ENCODE data around the gene LARGE1.

LARGE1 gene

GRCh38 chr22:33811208-33811607 is 109.1 kb downstream of the LARGE1 start:
- DNase-seq (ENCODE audit: low spot score): no peak
- TF ChIP-seq CTCF (IDR thresholded peaks at IDR 0.05; ENCODE audit: borderline replicate concordance, control extremely low read depth, extremely low read depth, insufficient read depth, missing control alignments): no peak
- in situ Hi-C loops (cut with MboI; ENCODE audit: low sequenced_read_pairs, unreplicated experiment): no loop called here

GRCh38 chr22:33807470-33807869 is 112.8 kb downstream of the LARGE1 start:
- no peak for TF ChIP-seq CTCF (IDR thresholded peaks at IDR 0.05; ENCODE audit: borderline replicate concordance, control extremely low read depth, extremely low read depth, insufficient read depth, missing control alignments)
- DNase-seq (ENCODE audit: low spot score): no peak
- in situ Hi-C loops (cut with MboI; ENCODE audit: low sequenced_read_pairs, unreplicated experiment): no loop called here

GRCh38 chr22:33806191-33806590 is 114.1 kb downstream of the LARGE1 start:
- in situ Hi-C loops (cut with MboI; ENCODE audit: low sequenced_read_pairs, unreplicated experiment): no loop called here
- no peak for TF ChIP-seq CTCF (IDR thresholded peaks at IDR 0.05; ENCODE audit: borderline replicate concordance, control extremely low read depth, extremely low read depth, insufficient read depth, missing control alignments)
- peak; percentile 39 for DNase-seq (ENCODE audit: low spot score)

- DNase-seq (ENCODE audit: low spot score): no peak
- in situ Hi-C loops (cut with MboI; ENCODE audit: low sequenced_read_pairs, unreplicated experiment): no loop called here
- TF ChIP-seq CTCF (IDR thresholded peaks at IDR 0.05; ENCODE audit: borderline replicate concordance, control extremely low read depth, extremely low read depth, insufficient read depth, missing control alignments): no peak
Observed at GRCh38 chr22:33803371-33804282, 116.6 kb downstream of the LARGE1 start.

GRCh38 chr22:33798401-33798800 is 121.9 kb downstream of the LARGE1 start:
- no peak for TF ChIP-seq CTCF (IDR thresholded peaks at IDR 0.05; ENCODE audit: borderline replicate concordance, control extremely low read depth, extremely low read depth, insufficient read depth, missing control alignments)
- DNase-seq (ENCODE audit: low spot score): no peak

GRCh38 chr22:33796494-33796893 is 123.8 kb downstream of the LARGE1 start:
- TF ChIP-seq CTCF (IDR thresholded peaks at IDR 0.05; ENCODE audit: borderline replicate concordance, control extremely low read depth, extremely low read depth, insufficient read depth, missing control alignments): no peak
- DNase-seq (ENCODE audit: low spot score): no peak
- in situ Hi-C loops (cut with MboI; ENCODE audit: low sequenced_read_pairs, unreplicated experiment): no loop called here

More at GRCh38 chr22:33798401-33798800, 121.9 kb downstream of the LARGE1 start:
- in situ Hi-C loops (cut with MboI; ENCODE audit: low sequenced_read_pairs, unreplicated experiment): no loop called here
